AG10803 (cell line): ENCODE results near the gene SAMD10.
"Not testable (repeated sequence)": the region's sequence is repeated elsewhere in the genome, so short reads cannot be mapped to it uniquely, and the experiment has no call there.

Source experiments
- DNase-seq: peaks from one replicate; pipeline ENCODE4 v3.0.0; 2010; ENCODE audit warnings: low read depth
- H3K4me3 ChIP-seq: 2 replicates; pipeline ENCODE4 v1.5.1; 2011; ENCODE audit warnings: mild to moderate bottlenecking, low read length, control low read depth
- TF ChIP-seq, protein P1 (sequence below): conservative IDR thresholded peaks from 2 replicates; pipeline ENCODE4 v1.5.1; 2011; ENCODE audit warnings: mild to moderate bottlenecking, low read length, control low read depth, inconsistent platforms

Gene SAMD10

GRCh38 chr20:63933646-63934045, 45.8 kb downstream of the SAMD10 start:
- TF ChIP-seq, protein P1, sequence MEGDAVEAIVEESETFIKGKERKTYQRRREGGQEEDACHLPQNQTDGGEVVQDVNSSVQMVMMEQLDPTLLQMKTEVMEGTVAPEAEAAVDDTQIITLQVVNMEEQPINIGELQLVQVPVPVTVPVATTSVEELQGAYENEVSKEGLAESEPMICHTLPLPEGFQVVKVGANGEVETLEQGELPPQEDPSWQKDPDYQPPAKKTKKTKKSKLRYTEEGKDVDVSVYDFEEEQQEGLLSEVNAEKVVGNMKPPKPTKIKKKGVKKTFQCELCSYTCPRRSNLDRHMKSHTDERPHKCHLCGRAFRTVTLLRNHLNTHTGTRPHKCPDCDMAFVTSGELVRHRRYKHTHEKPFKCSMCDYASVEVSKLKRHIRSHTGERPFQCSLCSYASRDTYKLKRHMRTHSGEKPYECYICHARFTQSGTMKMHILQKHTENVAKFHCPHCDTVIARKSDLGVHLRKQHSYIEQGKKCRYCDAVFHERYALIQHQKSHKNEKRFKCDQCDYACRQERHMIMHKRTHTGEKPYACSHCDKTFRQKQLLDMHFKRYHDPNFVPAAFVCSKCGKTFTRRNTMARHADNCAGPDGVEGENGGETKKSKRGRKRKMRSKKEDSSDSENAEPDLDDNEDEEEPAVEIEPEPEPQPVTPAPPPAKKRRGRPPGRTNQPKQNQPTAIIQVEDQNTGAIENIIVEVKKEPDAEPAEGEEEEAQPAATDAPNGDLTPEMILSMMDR: no peak
- no peak for DNase-seq
- H3K4me3 ChIP-seq: no peak overlapping the region

DNA sequence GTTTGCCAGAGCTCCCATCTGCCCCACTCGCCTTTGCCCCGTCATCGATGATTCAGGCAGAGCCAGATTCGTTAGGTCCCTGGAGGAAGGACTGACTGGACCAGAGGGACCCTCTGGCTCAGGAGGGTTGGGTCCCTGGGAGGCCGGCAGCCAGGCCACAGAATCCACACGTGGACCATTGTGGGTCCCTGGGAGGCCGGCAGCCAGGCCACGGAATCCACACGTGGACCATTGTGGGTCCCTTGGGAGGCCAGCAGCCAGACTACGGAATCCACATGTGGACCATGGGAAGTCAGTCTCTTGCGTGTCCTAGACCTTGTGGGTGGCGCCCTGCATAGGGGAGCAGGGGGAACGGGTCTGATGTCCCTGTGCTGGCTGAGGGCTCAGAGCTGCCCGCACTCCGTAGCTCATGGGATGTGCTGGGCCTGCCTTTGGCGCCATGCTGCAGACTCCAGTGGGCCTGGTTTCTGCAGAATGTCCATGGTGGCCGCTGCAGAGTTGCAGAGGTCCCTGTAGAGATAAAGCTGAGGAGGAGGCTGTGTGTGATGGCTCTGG, 46.8 kb downstream of the SAMD10 start:
- TF ChIP-seq, protein P1: no peak
- H3K4me3 ChIP-seq: no peak overlapping the region
- no peak for DNase-seq

DNA sequence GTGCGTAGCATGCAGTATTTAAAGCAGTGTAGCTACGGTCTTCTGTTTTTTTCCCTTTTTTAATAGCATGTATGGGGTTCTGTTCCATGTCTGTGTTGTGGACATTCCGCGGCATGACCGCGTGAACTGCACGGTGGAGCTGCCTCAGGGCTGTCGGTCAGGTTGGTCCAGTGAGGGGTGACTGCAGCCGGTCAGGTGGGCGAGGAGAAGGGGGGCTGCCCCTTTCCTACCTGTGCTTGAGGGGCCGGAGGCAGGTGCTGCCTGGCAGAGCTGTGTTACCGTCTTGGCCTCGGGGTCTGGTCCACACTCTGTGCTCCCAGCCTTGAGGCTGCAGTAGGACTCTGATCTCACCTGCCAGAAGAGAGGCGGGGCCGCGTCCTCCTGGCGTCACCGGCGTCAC, 47.7 kb downstream of the SAMD10 start:
- no peak overlapping the region for H3K4me3 ChIP-seq
- DNase-seq: no peak
- TF ChIP-seq, protein P1: no peak

GRCh38 chr20:63930971-63931553, 48.4 kb downstream of the SAMD10 start:
- H3K4me3 ChIP-seq: no peak overlapping the region
- no peak for DNase-seq
- TF ChIP-seq, protein P1: no peak

DNA sequence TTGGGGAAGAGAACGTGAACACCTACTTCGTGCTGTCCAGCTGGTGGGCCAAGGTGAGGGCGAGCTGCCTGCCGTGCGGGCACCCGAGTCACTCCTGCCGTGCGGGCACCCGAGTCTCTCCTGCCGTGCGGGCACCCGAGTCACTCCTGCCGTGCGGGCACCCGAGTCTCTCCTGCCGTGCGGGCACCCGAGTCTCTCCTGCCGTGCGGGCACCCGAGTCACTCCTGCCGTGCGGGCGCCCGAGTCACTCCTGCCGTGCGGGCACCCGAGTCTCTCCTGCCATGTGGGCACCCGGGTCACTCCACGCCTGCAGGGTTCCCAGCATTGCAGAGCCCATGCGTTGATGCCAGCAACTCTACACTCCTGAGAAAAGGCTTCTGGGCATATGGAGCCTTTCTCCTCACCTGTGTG, 50.0 kb downstream of the SAMD10 start:
- DNase-seq, H3K4me3 ChIP-seq: not testable (repeated sequence)

DNA sequence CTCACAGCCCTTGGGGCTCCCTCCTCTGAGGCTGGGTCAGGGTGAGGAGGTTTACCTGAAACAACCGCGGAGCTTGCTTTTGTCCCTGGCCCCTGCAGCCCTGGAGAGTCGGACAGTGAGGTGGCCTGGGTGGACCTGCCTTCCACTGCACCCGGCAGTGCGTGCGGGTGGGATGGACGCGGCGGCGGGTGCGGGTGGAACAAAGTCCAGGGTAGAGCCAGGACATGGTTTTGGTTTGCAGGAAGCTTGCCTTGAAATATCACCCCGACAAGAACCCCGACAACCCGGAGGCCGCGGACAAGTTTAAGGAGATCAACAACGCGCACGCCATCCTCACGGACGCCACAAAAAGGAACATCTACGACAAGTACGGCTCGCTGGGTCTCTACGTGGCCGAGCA, 50.4 kb downstream of the SAMD10 start:
- TF ChIP-seq, protein P1: no peak

GRCh38 chr20:63926298-63926697, 53.1 kb downstream of the SAMD10 start:
- H3K4me3 ChIP-seq: no peak overlapping the region
- no peak for DNase-seq
- TF ChIP-seq, protein P1: no peak

More for the DNA sequence above, 50.4 kb downstream of the SAMD10 start:
- no peak overlapping the region for H3K4me3 ChIP-seq
- no peak for DNase-seq
